Smooth muscle cell (in vitro differentiated cells): ENCODE data around the gene PIN1. TPM values are rescaled to one million over a fixed set of nuclear protein-coding genes. Genes with fewer than 3 reads are reported as not detected.

Source experiments
- DNase-seq: peaks from one replicate; lab custom pipeline; 2025; ENCODE audit not compliant: unreplicated experiment; lab: John Stamatoyannopoulos, UW
- H2AFZ ChIP-seq: fragments of 200-600 bp; sonication (generic); 2 replicates; pipeline ENCODE4 v1.6.0; 2016; ENCODE audit warnings: antibody characterized with exemption, low read depth, mild to moderate bottlenecking
- H3F3A ChIP-seq: fragments of 200-600 bp; sonication (generic); 2 replicates; pipeline ENCODE4 v1.6.0; 2017; ENCODE audit warnings: antibody characterized with exemption, low read depth
- H3K27ac ChIP-seq: fragments of 200-600 bp; sonication (generic); 2 replicates; pipeline ENCODE4 v1.5.1; 2016; ENCODE audit warnings: low read depth, mild to moderate bottlenecking
- H3K27me3 ChIP-seq: fragments of 200-600 bp; sonication (generic); 2 replicates; pipeline ENCODE4 v1.6.1; 2016; ENCODE audit warnings: low read depth, mild to moderate bottlenecking
- H3K36me3 ChIP-seq: fragments of 200-600 bp; sonication (generic); 2 replicates; pipeline ENCODE4 v1.5.1; 2016; ENCODE audit warnings: low read depth
- H3K4me1 ChIP-seq: fragments of 200-600 bp; sonication (generic); 2 replicates; pipeline ENCODE4 v1.5.1; 2016; ENCODE audit warnings: low read depth
- H3K4me2 ChIP-seq: fragments of 200-600 bp; sonication (generic); 2 replicates; pipeline ENCODE4 v1.6.0; 2016; ENCODE audit warnings: mild to moderate bottlenecking
- H3K4me3 ChIP-seq: fragments of 200-600 bp; sonication (generic); 2 replicates; pipeline ENCODE4 v1.5.1; 2016; ENCODE audit warnings: mild to moderate bottlenecking
- H3K79me2 ChIP-seq: fragments of 200-600 bp; sonication (generic); 2 replicates; pipeline ENCODE4 v1.6.0; 2016; ENCODE audit warnings: low read depth, mild to moderate bottlenecking
- H3K9ac ChIP-seq: fragments of 200-600 bp; sonication (generic); 2 replicates; pipeline ENCODE4 v1.6.0; 2016; ENCODE audit warnings: low read depth
- H3K9me3 ChIP-seq: fragments of 200-600 bp; sonication (generic); replicated peaks from 2 replicates; pipeline ENCODE4 v1.5.1; 2016; ENCODE audit warnings: low read depth
- H4K20me1 ChIP-seq: fragments of 200-600 bp; sonication (generic); 2 replicates; pipeline ENCODE4 v1.6.0; 2016; ENCODE audit warnings: low read depth
- CTCF ChIP-seq: fragments of 200-600 bp; sonication (generic); IDR thresholded peaks from 2 replicates; pipeline ENCODE4 v1.5.1; 2017; ENCODE audit warnings: borderline replicate concordance, mild to moderate bottlenecking, antibody characterized with exemption; ENCODE audit not compliant: insufficient read depth, poor library complexity, severe bottlenecking
- WGBS: methylation state at CpG from one replicate; pipeline ENCODE4 v1.1.7; 2016; ENCODE audit warnings: low lambda C conversion rate; 5-methylcytosine and 5-hydroxymethylcytosine counted together
- polyA plus RNA-seq: library from polyadenylated mRNA; unstranded; fragments of >200 nt; fragmentation: Nextera tagmentation; extraction: Ambion mirVana; gene quantifications from 2 replicates; pipeline ENCODE4 v1.2.1, GENCODE V29; 2016
- total RNA-seq: library from RNA; depleted of rRNA; stranded (reverse); fragments of >200 nt; gene quantifications from 2 replicates; pipeline ENCODE4 v1.2.3, GENCODE V29; 2014

Gene PIN1
- total and polyA plus RNA-seq, 2 experiments from 2014 or later, result 68.0 to 127 TPM

- Histone ChIP-seq H2AFZ (no peak overlapping the region), H3F3A (no peaks in the 10 kb centered on the region), H3K4me2 (no peak overlapping the region), H3K4me3 (no peak overlapping the region), H3K36me3 (no peaks in the 10 kb centered on the region), H3K79me2 (peaks cover 2% of the 10 kb centered on the region), H3K27ac (no peak overlapping the region), H4K20me1 (peaks cover 9% of the 10 kb centered on the region), H3K4me1 (no peaks in the 10 kb centered on the region), H3K27me3 (no peaks in the 10 kb centered on the region), H3K9ac (no peak overlapping the region), H3K9me3 (no peaks in the 10 kb centered on the region)
- no peak for TF ChIP-seq CTCF
- no peak for DNase-seq
- 96% methylated on average over 3 of the region's 3 CpGs for WGBS
Measured at GRCh38 chr19:9806803-9807202, 28.3 kb upstream of the PIN1 start.

GRCh38 chr19:9808855-9809824 lies 26.0 kb upstream of the PIN1 start:
- Histone ChIP-seq H3F3A (no peaks in the 10 kb centered on the region), H2AFZ (no peak overlapping the region), H4K20me1 (peaks cover 24% of the 10 kb centered on the region), H3K79me2 (peaks cover 18% of the 10 kb centered on the region), H3K27ac (no peak overlapping the region), H3K36me3 (no peaks in the 10 kb centered on the region), H3K9ac (no peak overlapping the region), H3K4me3 (no peak overlapping the region), H3K27me3 (no peaks in the 10 kb centered on the region), H3K4me1 (no peaks in the 10 kb centered on the region), H3K9me3 (no peaks in the 10 kb centered on the region), H3K4me2 (no peak overlapping the region)
- WGBS, result 97% methylated on average over 11 of the region's 11 CpGs
- TF ChIP-seq CTCF, result no peak
- DNase-seq, result no peak

GRCh38 chr19:9811139-9811538 lies 24.0 kb upstream of the PIN1 start:
- WGBS, result 98% methylated on average over 21 of the region's 21 CpGs
- H3K9ac ChIP-seq, result no peak overlapping the region
- peaks cover 36% of the 10 kb centered on the region for H3K79me2 ChIP-seq
- no peak for TF ChIP-seq CTCF
- H4K20me1 ChIP-seq, result peaks cover 34% of the 10 kb centered on the region
- no peaks in the 10 kb centered on the region for H3F3A ChIP-seq
- H3K4me3 ChIP-seq, result no peak overlapping the region
- no peak for DNase-seq
- H3K9me3 ChIP-seq, result no peaks in the 10 kb centered on the region
- no peak overlapping the region for H3K4me2 ChIP-seq
- H3K4me1 ChIP-seq, result no peaks in the 10 kb centered on the region
- no peaks in the 10 kb centered on the region for H3K27me3 ChIP-seq
- no peak overlapping the region for H2AFZ ChIP-seq
- H3K36me3 ChIP-seq, result no peaks in the 10 kb centered on the region
- no peak overlapping the region for H3K27ac ChIP-seq
